K562 (cell line): Measurements from ENCODE around the gene ZZZ3. TPM values are rescaled to one million over a fixed set of nuclear protein-coding genes. Genes with fewer than 3 reads are reported as not detected.

Source experiments
- CEBPG ChIP-seq, 3 experiments: fragments of 200-800 bp in 1 of 3; sonication (Bioruptor generic) in 1 of 3; sonication (generic) in 1 of 3; formaldehyde crosslinking in 1 of 3; IDR thresholded peaks in 2 of 3; conservative IDR thresholded peaks in 1 of 3; 2 replicates each; pipeline versions ENCODE4 v1.6.1 to v1.8.0; 2016 to 2022; ENCODE audit warnings: missing compliant biosample characterization in 2 of 3, missing genetic modification characterization in 2 of 3, mild to moderate bottlenecking in 1 of 3, missing genetic modification reagents in 1 of 3
- CHD4 ChIP-seq: fragments of 200-600 bp; sonication (generic); IDR thresholded peaks from 3 replicates; pipeline ENCODE4 v1.6.1; 2012; ENCODE audit warnings: low read depth, mild to moderate bottlenecking, mixed read lengths, low read length, inconsistent platforms; ENCODE audit not compliant: insufficient read depth, insufficient replicate concordance, poor library complexity, severe bottlenecking
- ELF2 ChIP-seq: fragments of 250-450 bp; sonication (Bioruptor Pico); IDR thresholded peaks from 2 replicates; pipeline ENCODE4 v1.5.0; 2021; ENCODE audit warnings: mild to moderate bottlenecking
- HBP1 ChIP-seq: fragments of 450-650 bp; formaldehyde crosslinking; IDR thresholded peaks from 2 replicates; pipeline ENCODE4 v1.4.0; 2022; ENCODE audit warnings: missing genetic modification characterization
- KLF10 ChIP-seq: fragments of 250-450 bp; sonication (Bioruptor Pico); IDR thresholded peaks from 2 replicates; pipeline ENCODE4 v1.6.1; 2021; ENCODE audit warnings: matching md5 sums
- NFIC ChIP-seq: fragments of 450-650 bp; IDR thresholded peaks from 2 replicates; pipeline ENCODE4 v1.6.1; 2017; ENCODE audit warnings: mild to moderate bottlenecking, inconsistent platforms
- PCBP2 ChIP-seq: fragments of 200-400 bp; formaldehyde crosslinking; IDR thresholded peaks from 2 replicates; pipeline ENCODE4 v1.6.1; 2018; ENCODE audit warnings: low read length, low read depth, mild to moderate bottlenecking, moderate library complexity; ENCODE audit not compliant: poor library complexity, severe bottlenecking
- PML ChIP-seq: IDR thresholded peaks from 2 replicates; pipeline ENCODE4 v1.6.1; 2012; ENCODE audit warnings: low read length, inconsistent platforms
- PYGO2 ChIP-seq: fragments of 450-650 bp; IDR thresholded peaks from 2 replicates; pipeline ENCODE4 v1.6.1; 2016; ENCODE audit warnings: mild to moderate bottlenecking, missing genetic modification characterization, moderate library complexity, missing compliant biosample characterization
- SRSF3 ChIP-seq: fragments of 200-400 bp; formaldehyde crosslinking; IDR thresholded peaks from 2 replicates; pipeline ENCODE4 v1.6.1; 2016; ENCODE audit warnings: mild to moderate bottlenecking, low read length, moderate library complexity; ENCODE audit not compliant: insufficient read depth
- ZNF318 ChIP-seq, 2 experiments: fragments of 450-650 bp; IDR thresholded peaks; 2 replicates each; pipeline ENCODE4 v1.6.1; 2016; ENCODE audit warnings: mild to moderate bottlenecking in 2 of 2, borderline replicate concordance in 1 of 2, low read depth in 1 of 2, moderate library complexity in 1 of 2
- polyA plus RNA-seq, 8 experiments: library from polyadenylated mRNA; depleted of rRNA in 4 of 8; stranded (reverse) in 5 of 8; unstranded in 3 of 8; fragments of >200 nt; fragmentation: Nextera tagmentation in 2 of 8; fragmentation: Illumina TruSeq in 1 of 8; extraction: Ambion mirVana in 2 of 8; extraction: Trizol in 1 of 8; gene quantifications; 2 replicates each; pipeline versions ENCODE4 v1.2.1 to v1.2.3, GENCODE V29; 2011 to 2014; ENCODE audit warnings: inconsistent platforms in 1 of 8, missing spikeins in 1 of 8
- total RNA-seq, 7 experiments: library from RNA; depleted of rRNA in 6 of 7; stranded (reverse); fragments of >200 nt in 6 of 7; fragmentation: Illumina TruSeq in 2 of 7; extraction: Trizol in 2 of 7; gene quantifications; 2 replicates each; pipeline versions ENCODE4 v1.2.1 to v1.2.3, GENCODE V29; 2011 to 2021; ENCODE audit warnings: low replicate concordance in 1 of 7
- TF ChIP-seq, protein P1 (sequence below): conservative IDR thresholded peaks from 2 replicates; pipeline ENCODE4 v1.6.1; 2011; ENCODE audit warnings: low read depth, mild to moderate bottlenecking, low read length; ENCODE audit not compliant: control insufficient read depth
- TF ChIP-seq, protein P2 (sequence below): sonication (generic); formaldehyde crosslinking; IDR thresholded peaks from 2 replicates; pipeline ENCODE4 v1.8.0; 2022; ENCODE audit warnings: mild to moderate bottlenecking, missing genetic modification reagents

The ZZZ3 gene
- total and polyA plus RNA-seq, 9 of the 15 experiments (the other 6 are each of a cell fraction or from before 2014, with no cell fraction given): 13.9 to 64.0 (median 36.7) TPM

DNA sequence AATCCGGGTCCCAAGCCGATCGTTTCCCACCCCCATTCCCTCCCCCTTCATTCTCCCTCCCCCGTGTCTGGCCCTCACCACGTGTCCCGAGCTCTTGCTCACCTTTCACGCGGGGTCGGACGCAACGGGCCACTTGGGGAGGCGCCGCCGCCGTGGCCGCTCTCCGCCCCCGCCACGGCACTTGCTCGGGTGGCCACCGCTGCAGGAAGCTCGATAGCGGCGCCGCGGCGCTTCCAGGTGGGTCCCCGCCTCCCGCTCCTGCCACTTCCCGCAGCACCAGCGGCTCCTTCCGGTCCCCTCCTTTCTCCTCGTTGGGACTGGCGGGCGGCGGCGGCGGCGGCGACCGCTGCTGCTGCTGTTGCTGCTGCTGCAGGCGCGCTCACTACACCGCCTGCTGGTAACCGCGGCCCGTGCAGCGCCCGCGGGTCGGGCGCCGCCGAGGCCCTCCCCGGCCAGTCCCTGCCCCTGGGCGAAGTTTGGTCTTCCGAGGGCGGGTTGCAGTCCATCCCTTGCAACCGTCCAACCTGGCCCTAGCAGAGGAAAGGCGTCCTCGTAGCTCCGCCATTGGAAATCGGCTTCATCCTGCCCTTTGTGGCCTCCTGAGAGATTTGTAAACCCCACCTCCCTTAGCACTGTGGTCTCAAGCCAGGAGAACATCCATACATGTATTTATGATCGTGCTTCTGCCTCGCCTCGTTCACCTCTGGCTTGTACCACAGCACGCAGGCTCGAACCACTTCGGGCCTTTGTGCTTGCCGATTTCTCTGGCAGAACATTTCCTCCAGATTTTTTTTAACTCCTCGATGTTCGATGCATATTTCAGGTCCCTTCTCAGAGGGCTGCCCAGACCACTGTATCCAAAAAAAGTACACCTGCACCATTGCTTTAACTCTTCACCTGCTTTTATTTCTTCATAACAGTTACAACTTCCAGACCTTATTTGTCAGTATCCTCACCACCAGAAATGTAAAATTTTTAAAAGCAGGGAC, 996 bp upstream of the ZZZ3 start (continued):
- no peak for TF ChIP-seq CEBPG (CRISPR knock-in tag; IDR thresholded peaks at IDR 0.05)
- no peak for TF ChIP-seq CEBPG (tag; conservative IDR thresholded peaks at IDR 0.05 in 1 of 2, IDR thresholded peaks at IDR 0.05 in 1 of 2)
- 0 out of 2 replicates have a peak, but pooled peaks have one; percentile 30 for TF ChIP-seq PML
- TF ChIP-seq, protein P1, sequence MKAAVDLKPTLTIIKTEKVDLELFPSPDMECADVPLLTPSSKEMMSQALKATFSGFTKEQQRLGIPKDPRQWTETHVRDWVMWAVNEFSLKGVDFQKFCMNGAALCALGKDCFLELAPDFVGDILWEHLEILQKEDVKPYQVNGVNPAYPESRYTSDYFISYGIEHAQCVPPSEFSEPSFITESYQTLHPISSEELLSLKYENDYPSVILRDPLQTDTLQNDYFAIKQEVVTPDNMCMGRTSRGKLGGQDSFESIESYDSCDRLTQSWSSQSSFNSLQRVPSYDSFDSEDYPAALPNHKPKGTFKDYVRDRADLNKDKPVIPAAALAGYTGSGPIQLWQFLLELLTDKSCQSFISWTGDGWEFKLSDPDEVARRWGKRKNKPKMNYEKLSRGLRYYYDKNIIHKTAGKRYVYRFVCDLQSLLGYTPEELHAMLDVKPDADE: peak; percentile 78
- TF ChIP-seq KLF10 (CRISPR knock-in tag): no peak
- no peak for TF ChIP-seq ELF2 (CRISPR knock-in tag)
- peak; percentile 86 for TF ChIP-seq PCBP2
- TF ChIP-seq NFIC: peak; percentile 26; the same call in 1 of the 2 replicates
- TF ChIP-seq, protein P2, sequence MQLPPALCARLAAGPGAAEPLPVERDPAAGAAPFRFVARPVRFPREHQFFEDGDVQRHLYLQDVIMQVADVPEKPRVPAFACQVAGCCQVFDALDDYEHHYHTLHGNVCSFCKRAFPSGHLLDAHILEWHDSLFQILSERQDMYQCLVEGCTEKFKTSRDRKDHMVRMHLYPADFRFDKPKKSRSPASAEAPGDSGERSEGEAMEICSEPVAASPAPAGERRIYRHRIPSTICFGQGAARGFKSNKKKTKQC (CRISPR knock-in tag): no peak
- TF ChIP-seq PYGO2: no peak
- TF ChIP-seq ZNF318 (IDR thresholded peaks at IDR 0.05; ENCODE audit: borderline replicate concordance in 1 of 2, low read depth in 1 of 2): no peak
- TF ChIP-seq HBP1: no peak
- TF ChIP-seq CHD4: no peak
- TF ChIP-seq SRSF3: 0 out of 2 replicates have a peak, but pooled peaks have one; percentile 60
